GM23248 (cell line): ENCODE results near the gene RGS9. TPM values are rescaled to one million over a fixed set of nuclear protein-coding genes. Genes with fewer than 3 reads are reported as not detected.

ENCODE experiments used
- DNase-seq: peaks from one replicate; pipeline ENCODE4 v3.0.0-alpha.2; 2015
- H2AFZ ChIP-seq: fragments of 200-600 bp; sonication (generic); 2 replicates; pipeline ENCODE4 v1.6.1; 2016; ENCODE audit warnings: antibody characterized with exemption
- H3F3A ChIP-seq: fragments of 200-600 bp; sonication (generic); 2 replicates; pipeline ENCODE4 v1.6.1; 2016; ENCODE audit warnings: mild to moderate bottlenecking, antibody characterized with exemption, mixed run types; ENCODE audit not compliant: insufficient read depth
- H3K27ac ChIP-seq: fragments of 200-600 bp; sonication (generic); 2 replicates; pipeline ENCODE4 v1.5.1; 2016; ENCODE audit warnings: mild to moderate bottlenecking
- H3K27me3 ChIP-seq: fragments of 200-600 bp; sonication (generic); replicated peaks from 2 replicates; pipeline ENCODE4 v1.6.1; 2016; ENCODE audit warnings: mild to moderate bottlenecking; ENCODE audit not compliant: insufficient read depth
- H3K36me3 ChIP-seq: fragments of 200-600 bp; sonication (generic); 2 replicates; pipeline ENCODE4 v1.6.1; 2016; ENCODE audit warnings: low read depth, mild to moderate bottlenecking
- H3K4me1 ChIP-seq: fragments of 200-600 bp; sonication (generic); 2 replicates; pipeline ENCODE4 v1.6.1; 2016; ENCODE audit warnings: mild to moderate bottlenecking; ENCODE audit not compliant: insufficient read depth
- H3K4me2 ChIP-seq: fragments of 200-600 bp; sonication (generic); one replicate; pipeline ENCODE4 v1.6.1; 2016; ENCODE audit warnings: mild to moderate bottlenecking; ENCODE audit not compliant: unreplicated experiment
- H3K4me3 ChIP-seq: fragments of 200-600 bp; sonication (generic); 2 replicates; pipeline ENCODE4 v1.5.1; 2016; ENCODE audit warnings: mild to moderate bottlenecking
- H3K79me2 ChIP-seq: fragments of 200-600 bp; sonication (generic); 2 replicates; pipeline ENCODE4 v1.6.1; 2016; ENCODE audit warnings: mild to moderate bottlenecking; ENCODE audit not compliant: insufficient read depth
- H3K9ac ChIP-seq: fragments of 200-600 bp; sonication (generic); 2 replicates; pipeline ENCODE4 v1.6.1; 2016; ENCODE audit warnings: mild to moderate bottlenecking
- H3K9me2 ChIP-seq: fragments of 200-600 bp; sonication (generic); 2 replicates; pipeline ENCODE4 v1.6.1; 2016; ENCODE audit warnings: mixed run types, mild to moderate bottlenecking, moderate library complexity; ENCODE audit not compliant: insufficient read depth
- H3K9me3 ChIP-seq: fragments of 200-600 bp; sonication (generic); one replicate; pipeline ENCODE4 v1.6.1; 2017; ENCODE audit warnings: low read depth
- H4K20me1 ChIP-seq: fragments of 200-600 bp; sonication (generic); 2 replicates; pipeline ENCODE4 v1.6.0; 2016; ENCODE audit not compliant: insufficient read depth
- EZH2 ChIP-seq: fragments of 200-600 bp; sonication (generic); IDR thresholded peaks from 2 replicates; pipeline ENCODE4 v1.6.1; 2018; ENCODE audit warnings: antibody characterized with exemption, mild to moderate bottlenecking; ENCODE audit not compliant: insufficient read depth, poor library complexity, severe bottlenecking
- EZH2phosphoT487 ChIP-seq: fragments of 200-600 bp; sonication (generic); IDR thresholded peaks from 2 replicates; pipeline ENCODE4 v1.6.1; 2018; ENCODE audit warnings: antibody characterized with exemption, moderate library complexity, mild to moderate bottlenecking, low read depth; ENCODE audit not compliant: insufficient read depth
- WGBS, 2 experiments: methylation state at CpG; one replicate each; pipeline ENCODE4 v1.1.6; 2015 to 2017; ENCODE audit warnings: low lambda C conversion rate in 2 of 2, low coverage in 1 of 2; ENCODE audit errors: missing lambda C conversion rate in 2 of 2; 5-methylcytosine and 5-hydroxymethylcytosine counted together
- in situ Hi-C: fragments of 300-500 bp; cut with MboI; formaldehyde crosslinking; loops from 2 replicates; pipeline ENCODE4 v1.15.0; 2020
- polyA plus RNA-seq: library from polyadenylated mRNA; unstranded; fragments of >200 nt; fragmentation: Nextera tagmentation; extraction: Ambion mirVana; gene quantifications from 2 replicates; pipeline ENCODE4 v1.2.1, GENCODE V29; 2016
- total RNA-seq: library from RNA; depleted of rRNA; stranded (reverse); fragments of >200 nt; shearing (Covaris generic); gene quantifications from 2 replicates; pipeline ENCODE4 v1.2.3, GENCODE V29; 2014

The RGS9 gene
- total and polyA plus RNA-seq, 2 experiments from 2014 or later = 0.43 TPM; not detected in 1

- H3K79me2 ChIP-seq = no peaks in the 10 kb centered on the region
- H3F3A ChIP-seq = no peaks in the 10 kb centered on the region
- H2AFZ ChIP-seq = no peak overlapping the region
- H3K27me3 ChIP-seq = 0 out of 2 replicates have a peak, but pooled peaks cover 9% of the 10 kb centered on the region
- in situ Hi-C loops = loop anchor here (10.0 kb wide), 1 partner anchor 57 kb away; no protein-coding TSS in a partner anchor
- H3K4me2 ChIP-seq = no peak overlapping the region
- peaks cover 3% of the 10 kb centered on the region for H3K4me1 ChIP-seq
- no peak overlapping the region for H3K4me3 ChIP-seq
- H3K27ac ChIP-seq = no peak overlapping the region
- no peaks in the 10 kb centered on the region; the same call in 1 of the 2 replicates for H3K9me2 ChIP-seq
- DNase-seq = no peak
- TF ChIP-seq EZH2 = no peak
- TF ChIP-seq EZH2phosphoT487 = no peak
- H3K9ac ChIP-seq = no peak overlapping the region
- no peaks in the 10 kb centered on the region for H4K20me1 ChIP-seq
- H3K36me3 ChIP-seq = no peaks in the 10 kb centered on the region
- 75 to 80% methylated on average over 8 to 9 of the region's 9 CpGs for whole genome bisulfite sequencing, 2 experiments
- no peaks in the 10 kb centered on the region for H3K9me3 ChIP-seq
Observed at GRCh38 chr17:65181237-65182061, 44.3 kb downstream of the RGS9 start.

DNA sequence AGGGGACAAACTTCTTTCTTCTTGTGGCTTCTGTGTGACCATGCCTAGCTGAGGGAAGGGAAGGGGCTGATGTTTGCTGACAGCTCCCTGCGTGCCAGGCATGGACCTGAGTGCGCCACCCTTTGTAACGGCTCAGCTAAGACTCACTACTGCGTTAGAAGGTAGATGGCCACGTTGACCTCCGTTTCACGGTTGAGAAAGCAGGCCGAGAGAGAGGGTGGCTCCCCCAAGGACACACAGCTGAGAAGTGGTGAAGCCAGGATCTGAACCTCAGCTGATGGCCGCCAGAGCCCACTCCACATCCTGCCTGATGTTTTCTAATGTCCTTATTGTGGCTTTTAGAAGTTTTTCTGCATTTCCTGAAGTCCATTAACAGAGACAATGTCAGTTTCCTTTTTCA lies 45.1 kb downstream of the RGS9 start:
- Histone ChIP-seq H3K9me3 (no peaks in the 10 kb centered on the region), H3K4me2 (no peak overlapping the region), H2AFZ (no peak overlapping the region), H3F3A (no peaks in the 10 kb centered on the region), H3K4me3 (no peak overlapping the region), H3K27ac (no peak overlapping the region), H4K20me1 (no peaks in the 10 kb centered on the region), H3K9me2 (no peaks in the 10 kb centered on the region; the same call in 1 of the 2 replicates), H3K79me2 (no peaks in the 10 kb centered on the region), H3K4me1 (peaks cover 3% of the 10 kb centered on the region), H3K27me3 (0 out of 2 replicates have a peak, but pooled peaks cover 9% of the 10 kb centered on the region), H3K9ac (no peak overlapping the region), H3K36me3 (no peaks in the 10 kb centered on the region)
- WGBS, 2 experiments = 87 to 91% methylated on average over 9 of the region's 9 CpGs
- no peak for DNase-seq
- TF ChIP-seq EZH2 = no peak
- TF ChIP-seq EZH2phosphoT487 = no peak
- in situ Hi-C loops = loop anchor here (10.0 kb wide), 1 partner anchor 57 kb away; no protein-coding TSS in a partner anchor

- in situ Hi-C loops = loop anchor here (10.0 kb wide), 1 partner anchor 59 kb away; no protein-coding TSS in a partner anchor
- Histone ChIP-seq H3K27ac (no peak overlapping the region), H2AFZ (no peak overlapping the region)
Observed at GRCh38 chr17:65183736-65184135, 46.6 kb downstream of the RGS9 start.

DNA sequence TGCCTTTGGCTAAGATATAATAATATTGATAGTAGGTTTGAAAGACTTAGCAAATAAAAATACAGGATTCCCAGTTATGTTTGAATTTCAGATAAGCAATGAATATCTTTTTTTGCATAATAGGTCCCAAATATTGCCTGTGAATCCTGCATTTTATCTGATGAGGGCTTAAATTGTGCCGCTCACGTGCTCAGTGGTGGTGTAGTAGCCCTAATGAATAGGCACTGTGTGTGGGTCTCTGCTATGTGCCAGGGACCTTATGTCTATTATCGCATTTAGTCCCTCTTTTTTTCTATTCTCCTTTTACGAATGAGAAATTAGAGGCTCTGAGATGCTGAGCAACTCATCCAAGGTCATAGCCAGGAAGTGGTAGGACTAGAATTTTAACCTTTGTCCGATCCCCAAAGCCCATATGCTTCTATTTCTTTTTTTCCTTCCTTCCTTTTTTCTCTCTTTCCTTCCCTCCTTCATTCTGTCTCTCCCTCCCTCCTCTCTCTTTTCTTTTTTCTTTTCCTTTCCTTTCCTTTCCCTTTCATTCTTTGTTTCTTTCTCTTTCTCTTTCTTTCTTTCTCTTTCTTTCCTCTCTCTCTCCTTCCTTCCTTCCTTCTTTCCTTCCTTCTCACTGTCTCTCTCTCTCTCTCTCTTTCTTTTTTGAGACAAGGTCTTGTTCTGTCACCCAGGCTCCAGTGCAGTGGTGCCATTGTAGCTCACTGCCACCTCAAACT lies 47.2 kb downstream of the RGS9 start:
- no peaks in the 10 kb centered on the region for H3K36me3 ChIP-seq
- no peaks in the 10 kb centered on the region for H3K9me3 ChIP-seq
- H3F3A ChIP-seq = no peaks in the 10 kb centered on the region
- H4K20me1 ChIP-seq = no peaks in the 10 kb centered on the region
- H3K4me2 ChIP-seq = peak overlapping the region; percentile 14
- no peak for DNase-seq
- no peak overlapping the region for H3K4me3 ChIP-seq
- 0 out of 2 replicates have a peak, but pooled peaks cover 9% of the 10 kb centered on the region for H3K27me3 ChIP-seq
- no peak for TF ChIP-seq EZH2
- TF ChIP-seq EZH2phosphoT487 = no peak
- no peaks in the 10 kb centered on the region; the same call in 1 of the 2 replicates for H3K4me1 ChIP-seq
- 65% methylated on average over 5 of the region's 5 CpGs for WGBS, 2 experiments
- H3K27ac ChIP-seq = no peak overlapping the region
- no peaks in the 10 kb centered on the region for H3K9me2 ChIP-seq
- no peak overlapping the region for H2AFZ ChIP-seq
- no peak overlapping the region for H3K9ac ChIP-seq
- H3K79me2 ChIP-seq = no peaks in the 10 kb centered on the region
- in situ Hi-C loops = loop anchor here (10.0 kb wide), 1 partner anchor 60 kb away; no protein-coding TSS in a partner anchor

More at GRCh38 chr17:65183736-65184135, 46.6 kb downstream of the RGS9 start:
- Histone ChIP-seq H4K20me1 (no peaks in the 10 kb centered on the region), H3K4me1 (no peaks in the 10 kb centered on the region; the same call in 1 of the 2 replicates), H3K36me3 (no peaks in the 10 kb centered on the region), H3K79me2 (no peaks in the 10 kb centered on the region), H3K9ac (no peak overlapping the region), H3K9me2 (no peaks in the 10 kb centered on the region), H3K27me3 (0 out of 2 replicates have a peak, but pooled peaks cover 9% of the 10 kb centered on the region), H3F3A (no peaks in the 10 kb centered on the region), H3K4me2 (peak overlapping the region; percentile 14), H3K4me3 (no peak overlapping the region), H3K9me3 (no peaks in the 10 kb centered on the region)
- TF ChIP-seq EZH2 (no peak), EZH2phosphoT487 (no peak)
- WGBS, 2 experiments = 35 to 39% methylated on average over 6 of the region's 6 CpGs
- DNase-seq = peak; percentile 55
